ENCODE data around the gene UPK3A.

UPK3A gene

GRCh38 chr22:45309422-45310227 lies 24.9 kb downstream of the UPK3A start, which contains the start of gene FAM118A:
FAM118A (plus strand) TSS chr22:45309934; CDS start chr22:45322380, 12,446 bp downstream.
- Histone ChIP-seq H3K27ac (ENCODE audit: low read depth in 2 of 2, low read length in 2 of 2) (peak within 1 kb of the TSS; percentile 95 to 96), H3K4me1 (ENCODE audit: control insufficient read depth in 2 of 2, insufficient read depth in 2 of 2, low read length in 2 of 2) (peaks cover 24 to 31% of the 10 kb centered on the region in 2 donors), H3K9ac (ENCODE audit: low read depth in 1 of 2, low read length in 2 of 2) (peak within 1 kb of the TSS; percentile 83 to 85), H3K9me3 (ENCODE audit: control insufficient read depth in 2 of 2, low read length in 2 of 2) (no peaks in the 10 kb centered on the region), H3K36me3 (ENCODE audit: control insufficient read depth in 2 of 2, insufficient read depth in 2 of 2, low read length in 2 of 2) (peaks cover 0 to 6% of the 10 kb centered on the region in 2 donors), H3K27me3 (ENCODE audit: control insufficient read depth in 2 of 2, insufficient read depth in 2 of 2, low read length in 2 of 2) (no peaks in the 10 kb centered on the region), H3K4me3 (ENCODE audit: low read length in 2 of 2) (peak within 1 kb of the TSS; percentile 79 to 80)

GRCh38 chr22:45310331-45310976 lies 25.7 kb downstream of the UPK3A start:
- Histone ChIP-seq H3K4me3 (ENCODE audit: low read length in 2 of 2) (peak overlapping the region; percentile 74 to 80), H3K4me1 (ENCODE audit: control insufficient read depth in 2 of 2, insufficient read depth in 2 of 2, low read length in 2 of 2) (peaks cover 24 to 35% of the 10 kb centered on the region in 2 donors), H3K9me3 (ENCODE audit: control insufficient read depth in 2 of 2, low read length in 2 of 2) (no peaks in the 10 kb centered on the region), H3K27ac (ENCODE audit: low read depth in 2 of 2, low read length in 2 of 2) (peak overlapping the region; percentile 81 to 84), H3K27me3 (ENCODE audit: control insufficient read depth in 2 of 2, insufficient read depth in 2 of 2, low read length in 2 of 2) (no peaks in the 10 kb centered on the region), H3K36me3 (ENCODE audit: control insufficient read depth in 2 of 2, insufficient read depth in 2 of 2, low read length in 2 of 2) (peaks cover 0 to 6% of the 10 kb centered on the region in 2 donors), H3K9ac (ENCODE audit: low read depth in 1 of 2, low read length in 2 of 2) (peak overlapping the region; percentile 83 to 84)

- peaks cover 0 to 6% of the 10 kb centered on the region in 2 donors for H3K36me3 ChIP-seq (ENCODE audit: control insufficient read depth in 2 of 2, insufficient read depth in 2 of 2, low read length in 2 of 2)
- H3K9ac ChIP-seq (ENCODE audit: low read depth in 1 of 2, low read length in 2 of 2): peak overlapping the region; percentile 83 to 84
- no peaks in the 10 kb centered on the region for H3K27me3 ChIP-seq (ENCODE audit: control insufficient read depth in 2 of 2, insufficient read depth in 2 of 2, low read length in 2 of 2)
- peak overlapping the region in 1 of 2 donors; percentile 84 for H3K27ac ChIP-seq (ENCODE audit: low read depth in 2 of 2, low read length in 2 of 2)
- H3K4me1 ChIP-seq (ENCODE audit: control insufficient read depth in 2 of 2, insufficient read depth in 2 of 2, low read length in 2 of 2): peaks cover 24 to 32% of the 10 kb centered on the region in 2 donors
- H3K9me3 ChIP-seq (ENCODE audit: control insufficient read depth in 2 of 2, low read length in 2 of 2): no peaks in the 10 kb centered on the region
- H3K4me3 ChIP-seq (ENCODE audit: low read length in 2 of 2): peak overlapping the region; percentile 74 to 80
Observed at GRCh38 chr22:45310977-45311531, 26.3 kb downstream of the UPK3A start.

GRCh38 chr22:45312415-45312814 lies 27.7 kb downstream of the UPK3A start:
- Histone ChIP-seq H3K27ac (ENCODE audit: low read depth in 2 of 2, low read length in 2 of 2) (no peak overlapping the region), H3K4me1 (ENCODE audit: control insufficient read depth in 2 of 2, insufficient read depth in 2 of 2, low read length in 2 of 2) (peaks cover 30 to 31% of the 10 kb centered on the region in 2 donors), H3K4me3 (ENCODE audit: low read length in 2 of 2) (no peak overlapping the region)

GRCh38 chr22:45312856-45313255 lies 28.1 kb downstream of the UPK3A start:
- Histone ChIP-seq H3K36me3 (ENCODE audit: control insufficient read depth in 2 of 2, insufficient read depth in 2 of 2, low read length in 2 of 2) (peaks cover 0 to 6% of the 10 kb centered on the region in 2 donors), H3K27me3 (ENCODE audit: control insufficient read depth in 2 of 2, insufficient read depth in 2 of 2, low read length in 2 of 2) (no peaks in the 10 kb centered on the region), H3K9me3 (ENCODE audit: control insufficient read depth in 2 of 2, low read length in 2 of 2) (no peaks in the 10 kb centered on the region), H3K9ac (ENCODE audit: low read depth in 1 of 2, low read length in 2 of 2) (peak overlapping the region in 1 of 2 donors; percentile 14), H3K4me1 (ENCODE audit: control insufficient read depth in 2 of 2, insufficient read depth in 2 of 2, low read length in 2 of 2) (peaks cover 34 to 35% of the 10 kb centered on the region in 2 donors), H3K4me3 (ENCODE audit: low read length in 2 of 2) (no peak overlapping the region), H3K27ac (ENCODE audit: low read depth in 2 of 2, low read length in 2 of 2) (no peak overlapping the region)

More at GRCh38 chr22:45312415-45312814, 27.7 kb downstream of the UPK3A start:
- Histone ChIP-seq H3K36me3 (ENCODE audit: control insufficient read depth in 2 of 2, insufficient read depth in 2 of 2, low read length in 2 of 2) (peaks cover 0 to 6% of the 10 kb centered on the region in 2 donors), H3K27me3 (ENCODE audit: control insufficient read depth in 2 of 2, insufficient read depth in 2 of 2, low read length in 2 of 2) (no peaks in the 10 kb centered on the region), H3K9ac (ENCODE audit: low read depth in 1 of 2, low read length in 2 of 2) (no peak overlapping the region), H3K9me3 (ENCODE audit: control insufficient read depth in 2 of 2, low read length in 2 of 2) (no peaks in the 10 kb centered on the region)

GRCh38 chr22:45314054-45314721 lies 29.4 kb downstream of the UPK3A start:
- H3K4me3 ChIP-seq (ENCODE audit: low read length in 2 of 2): peak overlapping the region in 1 of 2 donors; percentile 7
- H3K9ac ChIP-seq (ENCODE audit: low read depth in 1 of 2, low read length in 2 of 2): no peak overlapping the region
- peaks cover 0 to 6% of the 10 kb centered on the region in 2 donors for H3K36me3 ChIP-seq (ENCODE audit: control insufficient read depth in 2 of 2, insufficient read depth in 2 of 2, low read length in 2 of 2)
- peaks cover 29 to 36% of the 10 kb centered on the region in 2 donors for H3K4me1 ChIP-seq (ENCODE audit: control insufficient read depth in 2 of 2, insufficient read depth in 2 of 2, low read length in 2 of 2)
- no peaks in the 10 kb centered on the region for H3K27me3 ChIP-seq (ENCODE audit: control insufficient read depth in 2 of 2, insufficient read depth in 2 of 2, low read length in 2 of 2)
- no peaks in the 10 kb centered on the region for H3K9me3 ChIP-seq (ENCODE audit: control insufficient read depth in 2 of 2, low read length in 2 of 2)
- H3K27ac ChIP-seq (ENCODE audit: low read depth in 2 of 2, low read length in 2 of 2): peak overlapping the region in 1 of 2 donors; percentile 52

GRCh38 chr22:45314786-45315185 lies 30.0 kb downstream of the UPK3A start:
- Histone ChIP-seq H3K36me3 (ENCODE audit: control insufficient read depth in 2 of 2, insufficient read depth in 2 of 2, low read length in 2 of 2) (peaks cover 0 to 6% of the 10 kb centered on the region in 2 donors), H3K4me1 (ENCODE audit: control insufficient read depth in 2 of 2, insufficient read depth in 2 of 2, low read length in 2 of 2) (peaks cover 29 to 39% of the 10 kb centered on the region in 2 donors), H3K9me3 (ENCODE audit: control insufficient read depth in 2 of 2, low read length in 2 of 2) (no peaks in the 10 kb centered on the region), H3K4me3 (ENCODE audit: low read length in 2 of 2) (no peak overlapping the region), H3K9ac (ENCODE audit: low read depth in 1 of 2, low read length in 2 of 2) (no peak overlapping the region), H3K27me3 (ENCODE audit: control insufficient read depth in 2 of 2, insufficient read depth in 2 of 2, low read length in 2 of 2) (no peaks in the 10 kb centered on the region), H3K27ac (ENCODE audit: low read depth in 2 of 2, low read length in 2 of 2) (no peak overlapping the region)

GRCh38 chr22:45316796-45317526 lies 32.2 kb downstream of the UPK3A start:
- Histone ChIP-seq H3K9me3 (ENCODE audit: control insufficient read depth in 2 of 2, low read length in 2 of 2) (no peaks in the 10 kb centered on the region), H3K36me3 (ENCODE audit: control insufficient read depth in 2 of 2, insufficient read depth in 2 of 2, low read length in 2 of 2) (peaks cover 4 to 7% of the 10 kb centered on the region in 2 donors), H3K9ac (ENCODE audit: low read depth in 1 of 2, low read length in 2 of 2) (peak overlapping the region; percentile 27 to 48), H3K27me3 (ENCODE audit: control insufficient read depth in 2 of 2, insufficient read depth in 2 of 2, low read length in 2 of 2) (no peaks in the 10 kb centered on the region), H3K4me3 (ENCODE audit: low read length in 2 of 2) (no peak overlapping the region), H3K4me1 (ENCODE audit: control insufficient read depth in 2 of 2, insufficient read depth in 2 of 2, low read length in 2 of 2) (peaks cover 19 to 35% of the 10 kb centered on the region in 2 donors), H3K27ac (ENCODE audit: low read depth in 2 of 2, low read length in 2 of 2) (peak overlapping the region; percentile 79 to 87)

- peak overlapping the region in 1 of 2 donors; percentile 10 for H3K4me3 ChIP-seq (ENCODE audit: low read length in 2 of 2)
- H3K27me3 ChIP-seq (ENCODE audit: control insufficient read depth in 2 of 2, insufficient read depth in 2 of 2, low read length in 2 of 2): no peaks in the 10 kb centered on the region
- peaks cover 19 to 35% of the 10 kb centered on the region in 2 donors for H3K4me1 ChIP-seq (ENCODE audit: control insufficient read depth in 2 of 2, insufficient read depth in 2 of 2, low read length in 2 of 2)
- no peaks in the 10 kb centered on the region for H3K9me3 ChIP-seq (ENCODE audit: control insufficient read depth in 2 of 2, low read length in 2 of 2)
- H3K27ac ChIP-seq (ENCODE audit: low read depth in 2 of 2, low read length in 2 of 2): peak overlapping the region; percentile 79 to 87
- peak overlapping the region; percentile 27 to 48 for H3K9ac ChIP-seq (ENCODE audit: low read depth in 1 of 2, low read length in 2 of 2)
- peaks cover 4 to 13% of the 10 kb centered on the region in 2 donors for H3K36me3 ChIP-seq (ENCODE audit: control insufficient read depth in 2 of 2, insufficient read depth in 2 of 2, low read length in 2 of 2)
Observed at GRCh38 chr22:45317551-45318167, 32.9 kb downstream of the UPK3A start.
